Stomach (tissue), 9 donors: ENCODE data around the gene CYP2W1. TPM values are rescaled to one million over a fixed set of nuclear protein-coding genes. Genes with fewer than 3 reads are reported as not detected.
A peak's percentile ranks its signal among the peaks of the same experiment; 100 is the strongest.
"Not testable (repeated sequence)": the region's sequence is repeated elsewhere in the genome, so short reads cannot be mapped to it uniquely, and the experiment has no call there.

ENCODE experiments used
- DNase-seq, 2 donors: peaks; one replicate each; pipeline versions ENCODE4 v3.0.0 to v3.0.0-alpha.2; 2013 to 2019
- H3K27ac ChIP-seq, 5 donors: fragments of 200-600 bp in 4 of 5; sonication (generic) in 4 of 5; one replicate each; pipeline ENCODE4 v1.5.1; 2013 to 2019; ENCODE audit warnings: mild to moderate bottlenecking in 1 of 5, moderate library complexity in 1 of 5
- H3K27me3 ChIP-seq, 3 donors: fragments of 200-600 bp; sonication (generic); one replicate each; pipeline ENCODE4 v1.5.1; 2017 to 2019; ENCODE audit warnings: mixed run types in 1 of 3
- H3K36me3 ChIP-seq, 4 donors: fragments of 200-600 bp; sonication (generic); 1 replicate in 3 of 4; 2 replicates in 1 of 4; pipeline ENCODE4 v1.5.1; 2016 to 2019
- H3K4me1 ChIP-seq, 4 donors: fragments of 200-600 bp; sonication (generic); one replicate each; pipeline ENCODE4 v1.5.1; 2016 to 2019
- H3K4me3 ChIP-seq, 4 donors: fragments of 200-600 bp; sonication (generic) in 3 of 4; one replicate each; pipeline ENCODE4 v1.5.1; 2016 to 2019; ENCODE audit warnings: mild to moderate bottlenecking in 1 of 4
- H3K9me3 ChIP-seq, 4 donors: fragments of 200-600 bp; sonication (generic); one replicate each; pipeline ENCODE4 v1.5.1; 2016 to 2019
- CTCF ChIP-seq, 7 experiments: fragments of 450-650 bp in 4 of 7; fragments of 200-600 bp in 3 of 7; sonication (generic) in 3 of 7; IDR thresholded peaks; one replicate each; pipeline ENCODE4 v1.5.1; 2016 to 2019; ENCODE audit warnings: antibody characterized with exemption in 7 of 7, control low read depth in 2 of 7, mild to moderate bottlenecking in 1 of 7
- EP300 ChIP-seq: sonication (generic); formaldehyde crosslinking; IDR thresholded peaks from one replicate; pipeline ENCODE4 v1.6.1; 2017; ENCODE audit warnings: antibody characterized with exemption
- POLR2A ChIP-seq, 4 donors: fragments of 450-650 bp; IDR thresholded peaks; one replicate each; pipeline ENCODE4 v1.6.1; 2016; ENCODE audit warnings: antibody characterized with exemption in 4 of 4, control low read depth in 2 of 4, mild to moderate bottlenecking in 1 of 4, moderate library complexity in 1 of 4
- POLR2AphosphoS5 ChIP-seq, 3 donors: sonication (generic); formaldehyde crosslinking; IDR thresholded peaks; one replicate each; pipeline ENCODE4 v1.6.1; 2016; ENCODE audit warnings: antibody characterized with exemption in 3 of 3
- WGBS, 5 donors: extraction: QIAGEN DNeasy Blood & Tissue Kit in 3 of 5; methylation state at CpG; one replicate each; pipeline versions ENCODE4 v1.1.5 to v1.1.7; 2013 to 2018; 5-methylcytosine and 5-hydroxymethylcytosine counted together
- intact Hi-C: fragments of 100-400 bp; cut with DNase I; formaldehyde crosslinking; loops from one replicate; pipeline ENCODE4 v1.15.1; 2023; ENCODE audit warnings: low total_unique reads
- polyA plus RNA-seq, 3 donors: library from polyadenylated mRNA; stranded (reverse); fragments of 200-250 nt; gene quantifications; one replicate each; pipeline ENCODE4 v1.2.3, GENCODE V29; 2013
- total RNA-seq, 5 donors: library from RNA; depleted of rRNA; stranded (reverse); fragments of >200 nt; gene quantifications; one replicate each; pipeline versions ENCODE4 v1.1.0 to v1.2.3, GENCODE V29; 2014 to 2016
- donor health status: healthy with polysubstance abuse.
- donor health status: Bipolar disorder and iron deficiency.
- donor health status: healthy.

The CYP2W1 gene
- total and polyA plus RNA-seq, 8 donors = 0.31 to 7.0 (median 0.65) TPM; not detected in 5

GRCh38 chr7:997404-998395 lies 14.7 kb downstream of the CYP2W1 start:
- H3K9me3 ChIP-seq = no peaks in the 10 kb centered on the region
- no peak overlapping the region for H3K27ac ChIP-seq

GRCh38 chr7:999149-999879 lies 16.3 kb downstream of the CYP2W1 start:
- no peak overlapping the region for H3K27ac ChIP-seq
- no peak for DNase-seq
- no peaks in the 10 kb centered on the region for H3K9me3 ChIP-seq
- TF ChIP-seq CTCF (IDR thresholded peaks at IDR 0.05) (no peak), EP300 (no peak), POLR2A (IDR thresholded peaks at IDR 0.05) (no peak), POLR2AphosphoS5 (IDR thresholded peaks at IDR 0.05) (no peak)
- H3K36me3 ChIP-seq = peaks cover 0 to 71% (median 59%) of the 10 kb centered on the region in 4 donors
- WGBS, 5 donors = 65 to 82% (median 77%) methylated on average over 26 to 28 of the region's 28 CpGs
- H3K4me1 ChIP-seq = no peaks in the 10 kb centered on the region
- H3K4me3 ChIP-seq = no peak overlapping the region
- no peaks in the 10 kb centered on the region for H3K27me3 ChIP-seq
- intact Hi-C loops = loop anchor here (5.0 to 10.0 kb wide), 2 partner anchors 63 to 155 kb away; no protein-coding TSS in a partner anchor

More at GRCh38 chr7:997404-998395, 14.7 kb downstream of the CYP2W1 start:
- WGBS, 5 donors = 74 to 83% (median 82%) methylated on average over 29 to 45 of the region's 45 CpGs
- intact Hi-C loops = loop anchor here (5.0 to 10.0 kb wide), 2 partner anchors 65 to 157 kb away; no protein-coding TSS in a partner anchor
- Histone ChIP-seq H3K27me3 (no peaks in the 10 kb centered on the region), H3K36me3 (peaks cover 0 to 65% (median 55%) of the 10 kb centered on the region in 4 donors), H3K4me1 (peaks cover 0 to 10% (median 10%) of the 10 kb centered on the region in 4 donors), H3K4me3 (no peak overlapping the region)
- DNase-seq = no peak
- TF ChIP-seq EP300 (no peak), POLR2A (IDR thresholded peaks at IDR 0.05) (no peak), POLR2AphosphoS5 (IDR thresholded peaks at IDR 0.05) (no peak), CTCF (IDR thresholded peaks at IDR 0.05) (no peak)

GRCh38 chr7:999941-1000935 lies 17.3 kb downstream of the CYP2W1 start:
- 76 to 88% (median 87%) methylated on average over 30 to 52 of the region's 52 CpGs for WGBS, 5 donors

GRCh38 chr7:1001069-1001770 lies 18.2 kb downstream of the CYP2W1 start:
- 62 to 92% (median 89%) methylated on average over 7 to 14 of the region's 14 CpGs for WGBS, 5 donors
- H3K4me3 ChIP-seq, H3K4me1 ChIP-seq, H3K9me3 ChIP-seq, H3K27ac ChIP-seq, H3K27me3 ChIP-seq, intact Hi-C loops: not testable (repeated sequence)
- DNase-seq = peak in 1 of 2 donors; percentile 43
- peaks cover 0 to 67% (median 59%) of the 10 kb centered on the region in 4 donors for H3K36me3 ChIP-seq

More at GRCh38 chr7:999941-1000935, 17.3 kb downstream of the CYP2W1 start:
- no peak for DNase-seq
- no peaks in the 10 kb centered on the region for H3K9me3 ChIP-seq
- no peak overlapping the region for H3K4me3 ChIP-seq
- TF ChIP-seq POLR2AphosphoS5 (IDR thresholded peaks at IDR 0.05) = no peak
- no peak for TF ChIP-seq EP300
- no peak for TF ChIP-seq CTCF (IDR thresholded peaks at IDR 0.05)
- no peak for TF ChIP-seq POLR2A (IDR thresholded peaks at IDR 0.05)
- no peak overlapping the region for H3K27ac ChIP-seq
- no peaks in the 10 kb centered on the region for H3K4me1 ChIP-seq
- intact Hi-C loops = loop anchor here (5.0 to 10.0 kb wide), 2 partner anchors 62 to 155 kb away; no protein-coding TSS in a partner anchor
- H3K36me3 ChIP-seq = peaks cover 0 to 71% (median 61%) of the 10 kb centered on the region in 4 donors
- H3K27me3 ChIP-seq = no peaks in the 10 kb centered on the region

- H3K9me3 ChIP-seq, H3K4me1 ChIP-seq, intact Hi-C loops, H3K27ac ChIP-seq, H3K27me3 ChIP-seq, DNase-seq, H3K4me3 ChIP-seq: not testable (repeated sequence)
- 87 to 100% (median 93%) methylated on average over 4 of the region's 4 CpGs for WGBS, 5 donors
- peaks cover 0 to 67% (median 56%) of the 10 kb centered on the region in 4 donors for H3K36me3 ChIP-seq
Measured at GRCh38 chr7:1002026-1002425, 19.0 kb downstream of the CYP2W1 start.

- H3K4me1 ChIP-seq, DNase-seq, intact Hi-C loops, H3K4me3 ChIP-seq, H3K27me3 ChIP-seq, H3K9me3 ChIP-seq, H3K27ac ChIP-seq: not testable (repeated sequence)
- WGBS, 5 donors = 84 to 100% (median 94%) methylated on average over 2 to 7 of the region's 7 CpGs
- peaks cover 0 to 67% (median 56%) of the 10 kb centered on the region in 4 donors for H3K36me3 ChIP-seq
Measured at GRCh38 chr7:1002445-1002844, 19.5 kb downstream of the CYP2W1 start.
